Body of pancreas (tissue), 4 donors: Measurements from ENCODE around the gene RIPPLY1.

Experiments used
- CTCF ChIP-seq, 7 experiments: fragments of 450-650 bp in 4 of 7; fragments of 200-600 bp in 3 of 7; sonication (generic) in 3 of 7; IDR thresholded peaks; one replicate each; pipeline ENCODE4 v1.5.1; 2016 to 2019; ENCODE audit warnings: antibody characterized with exemption in 7 of 7
- POLR2A ChIP-seq, 3 donors: fragments of 450-650 bp; IDR thresholded peaks; one replicate each; pipeline ENCODE4 v1.6.1; 2016; ENCODE audit warnings: antibody characterized with exemption in 3 of 3, mild to moderate bottlenecking in 2 of 3

GRCh38 chrX:106939566-106939965 lies 36.4 kb upstream of the RIPPLY1 start:
- TF ChIP-seq CTCF (IDR thresholded peaks at IDR 0.05) (no peak), POLR2A (IDR thresholded peaks at IDR 0.05) (no peak)
